ENCODE measurements around the gene CARMIL1.

Gene CARMIL1

DNA sequence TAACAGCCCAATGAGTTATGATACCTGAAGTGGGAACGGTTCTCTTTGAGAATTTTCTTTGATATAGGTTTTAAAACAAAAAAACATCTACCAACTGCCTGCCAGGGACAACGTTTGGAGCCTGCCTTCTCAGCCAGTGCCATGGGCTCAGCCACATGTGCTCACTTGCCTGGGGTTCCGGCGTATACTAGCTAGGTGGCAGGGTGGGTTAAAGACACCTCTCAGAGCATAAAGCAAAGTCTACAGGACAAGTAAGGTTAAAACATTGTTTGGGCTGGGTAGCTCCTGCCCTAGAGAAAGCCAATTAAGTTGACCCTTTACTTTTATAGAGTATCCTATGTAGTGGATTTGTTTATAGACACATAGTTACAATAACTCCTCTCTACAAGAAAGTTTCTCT, 334.9 kb downstream of the CARMIL1 start:
- H3K27ac ChIP-seq: no peak overlapping the region
- TF ChIP-seq, protein P1, sequence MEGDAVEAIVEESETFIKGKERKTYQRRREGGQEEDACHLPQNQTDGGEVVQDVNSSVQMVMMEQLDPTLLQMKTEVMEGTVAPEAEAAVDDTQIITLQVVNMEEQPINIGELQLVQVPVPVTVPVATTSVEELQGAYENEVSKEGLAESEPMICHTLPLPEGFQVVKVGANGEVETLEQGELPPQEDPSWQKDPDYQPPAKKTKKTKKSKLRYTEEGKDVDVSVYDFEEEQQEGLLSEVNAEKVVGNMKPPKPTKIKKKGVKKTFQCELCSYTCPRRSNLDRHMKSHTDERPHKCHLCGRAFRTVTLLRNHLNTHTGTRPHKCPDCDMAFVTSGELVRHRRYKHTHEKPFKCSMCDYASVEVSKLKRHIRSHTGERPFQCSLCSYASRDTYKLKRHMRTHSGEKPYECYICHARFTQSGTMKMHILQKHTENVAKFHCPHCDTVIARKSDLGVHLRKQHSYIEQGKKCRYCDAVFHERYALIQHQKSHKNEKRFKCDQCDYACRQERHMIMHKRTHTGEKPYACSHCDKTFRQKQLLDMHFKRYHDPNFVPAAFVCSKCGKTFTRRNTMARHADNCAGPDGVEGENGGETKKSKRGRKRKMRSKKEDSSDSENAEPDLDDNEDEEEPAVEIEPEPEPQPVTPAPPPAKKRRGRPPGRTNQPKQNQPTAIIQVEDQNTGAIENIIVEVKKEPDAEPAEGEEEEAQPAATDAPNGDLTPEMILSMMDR (conservative IDR thresholded peaks at IDR 0.05): no peak

- TF ChIP-seq, protein P1 (conservative IDR thresholded peaks at IDR 0.05): no peak
These were observed 336.3 kb downstream of the CARMIL1 start for GRCh38 chr6:25615471-25615870.

GRCh38 chr6:25617997-25618396, 338.8 kb downstream of the CARMIL1 start:
- H3K27ac ChIP-seq: peak overlapping the region; percentile 57
- TF ChIP-seq, protein P1 (conservative IDR thresholded peaks at IDR 0.05): no peak

More at GRCh38 chr6:25615471-25615870, 336.3 kb downstream of the CARMIL1 start:
- H3K27ac ChIP-seq: no peak overlapping the region

DNA sequence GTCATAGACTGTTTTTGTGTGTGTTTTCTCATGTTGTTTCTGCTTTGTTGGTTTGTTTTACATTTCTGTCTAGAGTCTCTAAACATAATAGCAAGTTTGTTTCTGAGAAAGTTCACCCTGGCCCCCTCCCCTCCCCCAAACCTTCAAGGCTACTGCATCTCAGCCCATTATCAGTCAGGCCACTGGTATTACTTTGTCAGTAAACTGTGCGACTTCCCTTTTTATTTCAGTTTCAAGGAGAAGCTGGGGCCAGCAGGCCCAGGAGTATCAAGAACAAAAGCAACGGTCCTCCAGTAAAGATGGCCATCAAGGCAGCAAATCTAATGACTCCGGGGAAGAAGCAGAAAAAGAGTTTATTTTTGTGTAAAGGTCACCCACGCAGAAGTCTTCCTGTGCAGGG, 340.0 kb downstream of the CARMIL1 start:
- H3K27ac ChIP-seq: peak overlapping the region; percentile 57; the same call in 1 of the 2 replicates
- TF ChIP-seq, protein P1 (conservative IDR thresholded peaks at IDR 0.05): no peak

DNA sequence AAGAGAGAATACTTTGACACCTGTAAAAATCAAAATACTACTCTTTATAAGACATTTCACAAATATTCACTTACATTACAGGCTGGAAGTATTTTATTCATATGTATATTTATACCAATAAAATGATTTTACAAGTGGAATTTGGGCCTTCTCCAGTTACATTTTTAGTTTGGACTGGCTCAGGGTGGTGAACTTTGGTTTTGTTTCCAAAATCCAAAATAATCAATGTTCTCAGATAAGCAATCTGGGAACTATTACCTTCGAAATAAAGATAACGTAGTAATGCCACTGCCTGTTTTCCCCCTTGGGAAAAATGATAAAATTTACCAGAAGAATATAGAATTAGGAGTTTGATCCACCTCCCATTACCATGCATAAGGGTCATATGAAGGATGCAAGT, 341.2 kb downstream of the CARMIL1 start:
- TF ChIP-seq, protein P1 (conservative IDR thresholded peaks at IDR 0.05): no peak
- H3K27ac ChIP-seq: no peak overlapping the region

GRCh38 chr6:25623065-25623464, 343.9 kb downstream of the CARMIL1 start:
- TF ChIP-seq, protein P1 (conservative IDR thresholded peaks at IDR 0.05): no peak
- H3K27ac ChIP-seq: no peak overlapping the region; the same call in 1 of the 2 replicates

DNA sequence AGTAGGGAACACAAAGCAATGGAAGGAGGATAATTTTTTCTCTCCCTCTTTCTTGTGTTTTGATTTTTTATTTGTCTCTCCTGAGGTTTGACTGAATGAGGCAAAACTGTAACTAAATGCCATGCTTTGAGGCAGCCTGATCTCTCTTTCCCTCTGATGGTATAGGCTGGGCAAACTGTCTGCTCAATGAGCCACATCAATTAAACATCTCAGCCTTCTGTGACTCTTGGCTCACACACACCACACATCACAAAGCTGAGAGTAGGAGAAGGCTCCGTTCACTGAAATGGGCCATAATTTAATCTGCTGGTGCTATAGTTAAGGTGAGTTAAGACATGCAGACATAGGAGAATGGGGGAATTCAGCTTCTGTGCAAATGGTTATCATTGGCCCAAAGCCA, 344.7 kb downstream of the CARMIL1 start:
- H3K27ac ChIP-seq: no peak overlapping the region
- TF ChIP-seq, protein P1 (conservative IDR thresholded peaks at IDR 0.05): no peak

Data from VCaP (cell line).